GM12872 (cell line): ENCODE results near the gene GRPEL1.

Experiments used
- TF ChIP-seq, protein P1 (sequence below): IDR thresholded peaks from 3 replicates; pipeline ENCODE4 v1.5.1; 2011; ENCODE audit warnings: low read depth, mild to moderate bottlenecking, low read length, moderate library complexity; ENCODE audit not compliant: insufficient read depth

The GRPEL1 gene

GRCh38 chr4:7086384-7086783, 18.5 kb upstream of the GRPEL1 start:
- TF ChIP-seq, protein P1, sequence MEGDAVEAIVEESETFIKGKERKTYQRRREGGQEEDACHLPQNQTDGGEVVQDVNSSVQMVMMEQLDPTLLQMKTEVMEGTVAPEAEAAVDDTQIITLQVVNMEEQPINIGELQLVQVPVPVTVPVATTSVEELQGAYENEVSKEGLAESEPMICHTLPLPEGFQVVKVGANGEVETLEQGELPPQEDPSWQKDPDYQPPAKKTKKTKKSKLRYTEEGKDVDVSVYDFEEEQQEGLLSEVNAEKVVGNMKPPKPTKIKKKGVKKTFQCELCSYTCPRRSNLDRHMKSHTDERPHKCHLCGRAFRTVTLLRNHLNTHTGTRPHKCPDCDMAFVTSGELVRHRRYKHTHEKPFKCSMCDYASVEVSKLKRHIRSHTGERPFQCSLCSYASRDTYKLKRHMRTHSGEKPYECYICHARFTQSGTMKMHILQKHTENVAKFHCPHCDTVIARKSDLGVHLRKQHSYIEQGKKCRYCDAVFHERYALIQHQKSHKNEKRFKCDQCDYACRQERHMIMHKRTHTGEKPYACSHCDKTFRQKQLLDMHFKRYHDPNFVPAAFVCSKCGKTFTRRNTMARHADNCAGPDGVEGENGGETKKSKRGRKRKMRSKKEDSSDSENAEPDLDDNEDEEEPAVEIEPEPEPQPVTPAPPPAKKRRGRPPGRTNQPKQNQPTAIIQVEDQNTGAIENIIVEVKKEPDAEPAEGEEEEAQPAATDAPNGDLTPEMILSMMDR, result no peak

DNA sequence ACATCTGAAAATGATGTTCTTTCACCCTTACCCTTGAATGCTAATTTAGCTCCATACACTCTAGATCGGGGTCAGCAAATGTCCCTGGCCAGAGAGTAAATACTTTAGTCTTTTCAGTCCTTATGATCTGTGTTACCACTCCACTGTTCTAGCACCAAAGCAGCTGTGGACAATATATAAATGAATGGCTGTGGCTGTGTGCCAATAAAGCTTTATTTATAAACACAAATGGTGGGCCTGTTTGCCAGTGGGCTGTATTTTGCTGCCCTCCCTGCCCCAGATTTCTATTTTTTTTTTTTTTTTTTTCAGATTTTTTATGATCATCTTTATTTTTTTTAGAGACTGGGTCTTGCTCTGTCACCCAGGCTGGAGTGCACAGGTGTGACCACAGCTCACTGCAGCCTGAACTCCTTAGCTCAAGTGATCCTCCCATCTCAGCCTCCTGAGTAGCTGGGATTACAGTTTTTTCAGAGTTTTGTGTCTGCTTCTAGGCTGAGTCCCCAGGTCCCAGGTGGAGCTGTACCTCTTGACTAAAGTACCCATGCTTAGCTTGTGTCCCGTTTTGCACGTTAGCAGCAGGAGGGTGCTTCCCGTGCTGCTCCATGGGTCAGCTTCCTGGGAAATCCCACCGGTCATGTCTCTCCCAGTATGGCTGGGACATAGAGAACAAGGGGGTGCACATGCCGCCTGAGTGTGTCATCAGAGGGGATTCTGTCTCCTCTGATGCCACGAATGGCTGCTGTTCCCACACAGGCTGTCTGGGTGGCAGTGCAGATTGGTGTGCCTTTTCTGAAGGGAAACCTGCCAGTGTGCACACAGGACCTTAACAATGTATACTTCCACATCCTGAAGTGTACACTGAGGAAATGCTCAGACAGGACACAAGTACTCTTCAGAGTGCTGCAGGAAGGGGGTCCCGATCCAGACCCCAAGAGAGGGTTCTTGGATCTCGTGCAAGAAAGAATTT, 16.0 kb upstream of the GRPEL1 start:
- TF ChIP-seq, protein P1, result no peak

DNA sequence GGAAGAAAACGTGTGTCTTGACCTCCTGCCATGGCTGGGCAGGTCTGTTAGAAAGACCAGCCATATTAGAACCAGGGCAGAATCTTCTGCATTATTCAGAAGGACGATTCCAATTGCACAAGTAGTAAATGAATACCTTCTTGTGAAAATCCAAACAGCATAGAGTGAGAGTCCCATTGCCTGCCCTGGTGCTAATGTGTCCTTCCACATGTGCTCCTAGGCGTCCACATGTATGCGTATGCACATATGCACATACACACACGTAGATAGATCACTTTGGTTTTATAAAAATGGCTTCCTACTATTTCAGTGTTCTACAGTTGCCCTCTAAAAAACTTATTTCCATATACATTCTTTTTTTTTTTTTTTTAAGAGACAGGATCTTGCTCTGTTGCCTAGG, 10.2 kb upstream of the GRPEL1 start:
- TF ChIP-seq, protein P1, result no peak

GRCh38 chr4:7077371-7077770, 9.5 kb upstream of the GRPEL1 start:
- TF ChIP-seq, protein P1, result no peak

- TF ChIP-seq, protein P1, result no peak
Measured at GRCh38 chr4:7076696-7077082, 8.8 kb upstream of the GRPEL1 start.

DNA sequence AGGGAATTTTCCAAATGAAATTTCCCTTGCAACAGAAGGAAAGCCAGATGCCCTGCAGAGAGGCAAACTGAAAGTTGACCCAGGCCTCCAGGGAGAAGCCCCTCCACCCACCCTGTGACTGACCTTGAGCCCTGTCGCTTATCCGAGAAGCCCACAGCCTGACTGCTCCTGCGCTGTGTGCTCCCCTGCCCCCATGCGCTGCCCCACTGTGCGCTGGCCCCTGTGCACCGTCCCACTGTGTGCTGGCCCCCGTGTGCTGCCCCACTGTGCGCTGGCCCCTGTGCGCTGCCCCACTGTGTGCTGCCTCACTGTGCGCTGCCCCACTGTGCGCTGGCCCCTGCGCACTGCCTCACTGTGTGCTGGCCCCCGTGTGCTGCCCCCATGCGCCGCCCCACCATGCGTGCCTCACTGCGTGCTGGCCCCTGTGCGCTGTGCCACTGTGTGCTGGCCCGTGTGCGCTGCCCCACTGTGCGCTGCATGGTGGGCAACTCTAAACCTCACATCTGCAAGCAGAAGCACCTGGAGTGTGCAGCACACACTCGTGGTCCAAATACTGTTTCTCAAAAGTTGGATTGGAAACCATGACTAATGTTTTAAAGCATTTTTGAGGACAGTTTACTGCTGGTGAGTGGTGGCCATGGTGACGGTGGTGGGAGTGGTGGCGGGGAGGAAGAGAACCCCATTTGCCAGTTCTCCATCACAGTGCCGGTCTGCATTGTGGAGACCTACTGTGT, 8.3 kb upstream of the GRPEL1 start:
- TF ChIP-seq, protein P1, result no peak

DNA sequence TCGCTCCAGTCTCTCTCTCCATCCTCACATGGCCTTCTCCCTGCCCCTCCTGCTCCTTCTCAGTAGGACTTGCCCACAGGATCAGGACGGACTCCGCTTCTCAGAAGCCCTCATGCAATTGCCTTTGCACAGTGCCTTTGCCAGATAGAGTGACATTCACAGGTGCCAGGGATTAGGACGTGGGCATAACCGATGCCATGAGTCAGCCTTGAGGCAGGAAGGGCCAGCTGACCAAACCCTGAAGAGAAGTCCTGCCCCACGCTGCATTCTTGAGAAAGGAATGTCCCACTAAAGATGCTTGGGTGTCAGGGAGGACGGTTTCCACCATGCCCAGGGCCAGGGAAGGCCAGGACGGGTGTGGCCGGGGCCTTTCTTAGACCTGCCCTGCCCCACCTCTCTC, 6.6 kb upstream of the GRPEL1 start:
- TF ChIP-seq, protein P1, result no peak
